Fibroblast of the aortic adventitia (primary cell): Measurements from ENCODE around the gene MAD1L1. TPM values are rescaled to one million over a fixed set of nuclear protein-coding genes. Genes with fewer than 3 reads are reported as not detected.

ENCODE experiments used
- DNase-seq: peaks from one replicate; pipeline ENCODE4 v3.0.0-alpha.2; 2010; ENCODE audit warnings: low read depth
- H3K4me3 ChIP-seq: 2 replicates; pipeline ENCODE4 v1.5.1; 2011; ENCODE audit warnings: low read depth, mild to moderate bottlenecking, control low read depth, low read length, moderate library complexity
- CTCF ChIP-seq: IDR thresholded peaks from 2 replicates; pipeline ENCODE4 v1.5.1; 2011; ENCODE audit warnings: mild to moderate bottlenecking, low read length, control low read depth, inconsistent platforms; ENCODE audit not compliant: insufficient read depth
- total RNA-seq: library from RNA; depleted of rRNA; stranded (reverse); fragments of >200 nt; gene quantifications from 2 replicates; pipeline ENCODE4 v1.2.3, GENCODE V29; 2012; ENCODE audit warnings: low replicate concordance

MAD1L1 gene
- total RNA-seq, 1 donor = 22.9 TPM

DNA sequence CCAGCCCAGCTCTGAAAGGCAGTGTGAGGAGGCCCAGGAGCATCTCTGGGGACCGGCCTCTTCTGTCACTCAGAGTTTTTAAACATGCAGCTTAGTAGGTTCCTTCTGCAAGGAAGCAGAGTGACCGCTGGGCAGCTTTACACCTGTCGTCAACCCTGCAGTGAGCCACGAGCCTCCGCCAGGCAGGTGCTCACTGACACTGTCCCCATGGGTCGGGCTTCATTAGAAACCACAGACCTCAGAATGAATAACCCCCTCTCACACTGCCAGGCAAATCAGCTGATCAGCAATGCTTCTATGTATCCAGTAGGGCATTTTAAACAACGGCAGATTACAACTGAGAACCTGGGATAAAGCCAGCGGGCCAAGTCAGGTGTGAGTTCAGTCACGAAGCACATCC is 106.1 kb downstream of the MAD1L1 start:
- DNase-seq = no peak
- TF ChIP-seq CTCF = no peak
- H3K4me3 ChIP-seq = no peak overlapping the region

DNA sequence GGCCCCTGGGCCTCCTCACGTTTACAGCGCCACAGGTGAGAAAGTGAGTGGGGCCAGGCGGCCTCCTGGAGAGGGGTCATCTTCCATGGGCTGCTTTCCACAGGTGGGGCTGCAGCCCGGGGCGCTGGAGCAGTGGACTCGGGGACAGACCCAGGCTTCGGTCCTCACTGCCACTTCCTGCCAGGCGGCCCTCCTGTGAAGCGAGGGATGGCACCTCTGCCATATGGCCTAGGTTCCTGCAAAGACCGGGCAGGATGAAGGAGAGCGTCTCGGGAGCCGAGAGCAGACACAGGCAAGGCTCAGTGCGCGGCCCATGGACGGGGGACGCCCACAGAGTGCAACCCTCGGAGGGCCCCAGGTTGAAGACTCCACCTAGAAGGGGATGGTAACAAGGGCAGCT is 106.8 kb downstream of the MAD1L1 start:
- no peak for TF ChIP-seq CTCF
- H3K4me3 ChIP-seq = no peak overlapping the region
- DNase-seq = no peak

- DNase-seq = no peak
- H3K4me3 ChIP-seq = no peak overlapping the region
- no peak for TF ChIP-seq CTCF
These were observed 108.0 kb downstream of the MAD1L1 start for GRCh38 chr7:2124604-2125345.

GRCh38 chr7:2123916-2124315 is 108.8 kb downstream of the MAD1L1 start:
- TF ChIP-seq CTCF = no peak
- H3K4me3 ChIP-seq = no peak overlapping the region
- no peak for DNase-seq

GRCh38 chr7:2123360-2123759 is 109.4 kb downstream of the MAD1L1 start:
- TF ChIP-seq CTCF = no peak
- no peak for DNase-seq
- no peak overlapping the region for H3K4me3 ChIP-seq

GRCh38 chr7:2122651-2123050 is 110.1 kb downstream of the MAD1L1 start:
- TF ChIP-seq CTCF = no peak
- no peak overlapping the region for H3K4me3 ChIP-seq
- no peak for DNase-seq
